Trophoblast cell (in vitro differentiated cells and primary cell): ENCODE data around the gene TPRG1.

Source experiments
- DNase-seq, 2 donors: peaks; one replicate each; pipeline ENCODE4 v3.0.0-alpha.2; 2016
- H2AFZ ChIP-seq: 2 replicates; pipeline ENCODE4 v1.6.1; 2013; ENCODE audit warnings: low read length, moderate library complexity, mild to moderate bottlenecking; ENCODE audit not compliant: insufficient read depth, poor library complexity
- H2AK5ac ChIP-seq: 2 replicates; pipeline ENCODE4 v1.6.1; 2013; ENCODE audit warnings: mild to moderate bottlenecking, low read length
- H2BK120ac ChIP-seq: 2 replicates; pipeline ENCODE4 v1.6.1; 2013; ENCODE audit warnings: low read length, mild to moderate bottlenecking, moderate library complexity; ENCODE audit not compliant: insufficient read depth, poor library complexity
- H2BK12ac ChIP-seq: 2 replicates; pipeline ENCODE4 v1.6.1; 2013; ENCODE audit warnings: mild to moderate bottlenecking, low read length, moderate library complexity
- H2BK5ac ChIP-seq: 2 replicates; pipeline ENCODE4 v1.6.1; 2013; ENCODE audit warnings: low read length, low read depth, moderate library complexity, mild to moderate bottlenecking; ENCODE audit not compliant: poor library complexity
- H3K14ac ChIP-seq: 2 replicates; pipeline ENCODE4 v1.6.1; 2013; ENCODE audit warnings: mild to moderate bottlenecking, low read length
- H3K18ac ChIP-seq: 2 replicates; pipeline ENCODE4 v1.6.1; 2013; ENCODE audit warnings: mild to moderate bottlenecking, low read length
- H3K23ac ChIP-seq: 2 replicates; pipeline ENCODE4 v1.6.1; 2013; ENCODE audit warnings: low read length
- H3K27ac ChIP-seq: 2 replicates; pipeline ENCODE4 v1.5.1; 2013; ENCODE audit warnings: low read depth, mild to moderate bottlenecking, inconsistent platforms, low read length, moderate library complexity
- H3K27me3 ChIP-seq: 2 replicates; pipeline ENCODE4 v1.6.1; 2013; ENCODE audit warnings: inconsistent platforms, mild to moderate bottlenecking, low read length, moderate library complexity; ENCODE audit not compliant: insufficient read depth
- H3K36me3 ChIP-seq, 2 experiments: 1 replicate in 1 of 2; 2 replicates in 1 of 2; pipeline ENCODE4 v1.6.1; 2013; ENCODE audit warnings: low read length in 2 of 2, mild to moderate bottlenecking in 2 of 2, moderate library complexity in 1 of 2; ENCODE audit not compliant: insufficient read depth in 2 of 2, control insufficient read depth in 1 of 2
- H3K4ac ChIP-seq: 2 replicates; pipeline ENCODE4 v1.6.1; 2013; ENCODE audit warnings: low read depth, mild to moderate bottlenecking, low read length, moderate library complexity
- H3K4me1 ChIP-seq, 2 experiments: 1 replicate in 1 of 2; 2 replicates in 1 of 2; pipeline ENCODE4 v1.6.1; 2013; ENCODE audit warnings: low read length in 2 of 2, mild to moderate bottlenecking in 2 of 2, moderate library complexity in 1 of 2; ENCODE audit not compliant: insufficient read depth in 2 of 2, control insufficient read depth in 1 of 2
- H3K4me2 ChIP-seq: 2 replicates; pipeline ENCODE4 v1.6.1; 2013; ENCODE audit warnings: inconsistent platforms, mild to moderate bottlenecking, low read length, moderate library complexity
- H3K4me3 ChIP-seq: 2 replicates; pipeline ENCODE4 v1.5.1; 2013; ENCODE audit warnings: mild to moderate bottlenecking, low read depth, low read length, inconsistent platforms
- H3K79me1 ChIP-seq: one replicate; pipeline ENCODE4 v1.6.1; 2013; ENCODE audit warnings: low read length
- H3K79me2 ChIP-seq: 2 replicates; pipeline ENCODE4 v1.6.1; 2013; ENCODE audit warnings: low read length, mild to moderate bottlenecking; ENCODE audit not compliant: control insufficient read depth, insufficient read depth, poor library complexity
- H3K9ac ChIP-seq: 2 replicates; pipeline ENCODE4 v1.6.1; 2013; ENCODE audit warnings: mild to moderate bottlenecking, low read length
- H3K9me3 ChIP-seq: 2 replicates; pipeline ENCODE4 v1.6.1; 2013; ENCODE audit warnings: low read depth, mild to moderate bottlenecking, control low read depth, inconsistent platforms, low read length; ENCODE audit not compliant: insufficient read depth
- H4K12ac ChIP-seq: 2 replicates; pipeline ENCODE4 v1.6.1; 2013; ENCODE audit warnings: low read depth, mild to moderate bottlenecking, low read length, moderate library complexity
- H4K8ac ChIP-seq: 2 replicates; pipeline ENCODE4 v1.6.1; 2013; ENCODE audit warnings: low read depth, mild to moderate bottlenecking, low read length, moderate library complexity
- H4K91ac ChIP-seq: one replicate; pipeline ENCODE4 v1.6.1; 2013; ENCODE audit warnings: low read depth, mild to moderate bottlenecking, low read length, moderate library complexity
- WGBS: extraction: QIAGEN DNeasy Blood & Tissue Kit; methylation state at CpG from one replicate; pipeline ENCODE4 v1.1.7; 2013; ENCODE audit warnings: missing lambda C conversion rate; ENCODE audit not compliant: insufficient read length, insufficient coverage; ENCODE audit errors: extremely low coverage; 5-methylcytosine and 5-hydroxymethylcytosine counted together

Gene TPRG1

DNA sequence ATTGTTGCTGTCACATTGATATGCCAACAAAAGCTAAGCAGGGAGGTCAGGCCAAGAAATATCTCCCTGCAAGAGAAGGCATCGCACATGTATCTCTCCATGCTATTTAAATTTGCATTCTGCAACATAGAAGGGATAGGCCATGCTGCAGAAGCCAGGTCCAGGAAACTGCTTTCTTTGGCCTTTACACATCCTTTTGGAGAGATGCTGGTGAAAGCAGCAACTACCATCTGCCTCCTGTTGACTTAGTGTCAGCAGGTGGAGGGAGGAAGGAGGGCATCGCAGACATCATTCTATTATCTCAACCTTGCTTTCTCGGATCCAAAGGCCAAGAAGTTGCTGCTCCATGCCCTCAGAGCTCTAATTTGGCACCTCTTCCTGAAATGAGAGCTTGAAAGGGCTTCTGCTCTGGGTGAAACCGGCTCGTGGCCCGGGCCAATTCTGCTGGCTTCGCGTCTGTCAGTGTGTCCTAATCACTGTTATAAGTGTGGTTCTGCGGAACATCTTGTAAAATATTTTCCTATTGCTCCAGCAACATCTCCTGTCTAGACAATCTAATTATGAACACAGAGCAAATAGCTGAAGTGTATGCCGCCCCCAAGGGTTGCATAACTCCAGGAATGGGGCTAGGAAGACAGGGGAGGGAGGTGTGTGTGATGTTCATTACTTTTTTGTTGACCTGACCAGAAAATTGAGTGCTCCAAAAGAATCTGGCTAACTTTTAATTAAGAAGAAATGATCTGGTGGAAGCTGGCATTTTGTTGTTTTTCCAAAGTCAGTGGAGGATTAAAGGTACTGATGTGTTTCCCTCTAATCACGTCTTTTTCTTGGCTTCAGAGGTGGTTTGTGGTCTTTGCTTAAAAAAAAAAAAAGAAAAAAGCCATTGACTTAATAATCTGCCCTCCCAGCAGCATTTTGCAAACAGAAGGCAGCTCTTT lies 89.1 kb downstream of the TPRG1 start:
- no peak overlapping the region for H3K4me2 ChIP-seq
- H3K9me3 ChIP-seq, result no peaks in the 10 kb centered on the region
- no peak for DNase-seq
- H4K8ac ChIP-seq, result no peak overlapping the region
- WGBS, result no CpG with 5 or more reads among the region's 11 CpGs
- H3K18ac ChIP-seq, result no peak overlapping the region
- no peak overlapping the region for H2BK5ac ChIP-seq
- no peak overlapping the region for H3K9ac ChIP-seq
- H3K23ac ChIP-seq, result no peak overlapping the region
- no peak overlapping the region for H2BK12ac ChIP-seq
- H3K79me2 ChIP-seq, result no peaks in the 10 kb centered on the region
- H3K4me3 ChIP-seq, result no peak overlapping the region
- H3K4ac ChIP-seq, result no peak overlapping the region
- H4K12ac ChIP-seq, result no peak overlapping the region
- no peak overlapping the region for H4K91ac ChIP-seq
- no peak overlapping the region for H2AFZ ChIP-seq
- H2AK5ac ChIP-seq, result no peak overlapping the region
- H3K14ac ChIP-seq, result no peak overlapping the region
- no peak overlapping the region for H3K27ac ChIP-seq
- no peak overlapping the region for H2BK120ac ChIP-seq
- H3K4me1 ChIP-seq, result no peaks in the 10 kb centered on the region
- H3K36me3 ChIP-seq, result no peaks in the 10 kb centered on the region
- no peaks in the 10 kb centered on the region for H3K79me1 ChIP-seq
- no peaks in the 10 kb centered on the region for H3K27me3 ChIP-seq

DNA sequence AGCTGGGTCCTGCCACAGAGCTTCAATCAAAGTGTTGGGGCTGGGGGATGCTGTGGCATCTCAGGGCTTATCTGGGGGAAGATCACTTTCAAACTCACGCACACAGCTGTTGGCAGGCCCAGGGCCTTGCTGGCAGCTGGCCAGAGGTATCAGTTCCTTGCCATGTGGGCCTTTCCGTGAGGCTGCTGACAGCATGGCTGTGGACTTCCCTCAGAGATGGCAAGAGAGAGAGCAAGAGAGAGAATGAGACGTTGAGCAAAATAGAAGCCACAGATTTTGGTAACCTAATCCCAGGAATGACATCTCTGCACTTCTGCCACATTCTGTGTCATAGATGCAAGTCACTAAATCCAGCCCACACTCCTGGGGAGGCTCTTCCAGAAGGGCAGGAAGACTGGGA lies 91.0 kb downstream of the TPRG1 start:
- no peak overlapping the region for H3K23ac ChIP-seq
- H2AK5ac ChIP-seq, result no peak overlapping the region
- H3K27ac ChIP-seq, result no peak overlapping the region
- H2BK5ac ChIP-seq, result no peak overlapping the region
- DNase-seq, result no peak
- H4K91ac ChIP-seq, result no peak overlapping the region
- no peak overlapping the region for H4K8ac ChIP-seq
- H3K9ac ChIP-seq, result no peak overlapping the region
- H3K79me2 ChIP-seq, result no peaks in the 10 kb centered on the region
- H2BK12ac ChIP-seq, result no peak overlapping the region
- no peak overlapping the region for H3K4me2 ChIP-seq
- WGBS, result no CpG with 5 or more reads among the region's 3 CpGs
- H3K18ac ChIP-seq, result no peak overlapping the region
- no peaks in the 10 kb centered on the region for H3K79me1 ChIP-seq
- H3K36me3 ChIP-seq, result no peaks in the 10 kb centered on the region
- H3K27me3 ChIP-seq, result no peaks in the 10 kb centered on the region
- H2BK120ac ChIP-seq, result no peak overlapping the region
- H4K12ac ChIP-seq, result no peak overlapping the region
- H3K4me3 ChIP-seq, result no peak overlapping the region
- H3K14ac ChIP-seq, result no peak overlapping the region
- H2AFZ ChIP-seq, result no peak overlapping the region
- H3K4ac ChIP-seq, result no peak overlapping the region
- no peaks in the 10 kb centered on the region for H3K4me1 ChIP-seq
- no peaks in the 10 kb centered on the region for H3K9me3 ChIP-seq

DNA sequence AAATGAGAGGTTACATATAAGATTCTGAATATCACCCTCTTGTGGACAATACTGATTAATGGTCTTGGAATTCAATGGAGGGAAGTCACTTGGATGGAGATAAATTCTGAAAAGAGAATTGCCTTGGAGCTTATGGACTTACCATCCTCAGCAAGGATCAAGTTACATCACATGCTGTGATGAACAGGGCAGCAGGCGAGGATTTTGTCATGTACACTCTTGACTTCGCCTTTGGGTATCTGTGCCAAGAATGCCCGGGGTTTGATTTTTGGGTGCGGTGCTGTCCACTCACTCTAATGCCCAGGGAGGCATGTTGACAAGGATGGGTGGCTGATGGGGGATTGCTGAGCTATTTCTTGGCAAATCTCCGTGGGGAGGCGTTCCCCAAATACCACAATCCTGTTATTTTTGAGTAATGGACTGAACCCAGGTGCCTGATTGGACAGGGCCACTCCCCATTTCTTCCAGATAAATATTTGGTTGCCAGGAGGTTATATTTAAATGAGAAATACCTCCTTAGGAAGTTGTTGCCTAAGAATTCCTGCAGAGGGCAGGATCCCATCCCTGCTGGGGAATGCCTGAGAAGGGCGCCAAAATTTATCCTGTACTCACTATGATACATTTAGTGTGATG lies 96.3 kb downstream of the TPRG1 start:
- H3K27ac ChIP-seq, result no peak overlapping the region
- H3K4me1 ChIP-seq, result no peaks in the 10 kb centered on the region
- H3K18ac ChIP-seq, result no peak overlapping the region
- no peak overlapping the region for H3K23ac ChIP-seq
- H4K12ac ChIP-seq, result no peak overlapping the region
- no peak overlapping the region for H2BK5ac ChIP-seq
- no peaks in the 10 kb centered on the region for H3K36me3 ChIP-seq
- H4K8ac ChIP-seq, result no peak overlapping the region
- no peak overlapping the region for H3K9ac ChIP-seq
- H3K4me3 ChIP-seq, result no peak overlapping the region
- no CpG with 5 or more reads among the region's 7 CpGs for WGBS
- no peak overlapping the region for H2AFZ ChIP-seq
- no peak overlapping the region for H2AK5ac ChIP-seq
- no peaks in the 10 kb centered on the region for H3K79me2 ChIP-seq
- DNase-seq, result peak; percentile 24 to 71
- no peak overlapping the region for H4K91ac ChIP-seq
- H3K4me2 ChIP-seq, result no peak overlapping the region
- H3K79me1 ChIP-seq, result no peaks in the 10 kb centered on the region
- no peaks in the 10 kb centered on the region for H3K9me3 ChIP-seq
- H3K4ac ChIP-seq, result no peak overlapping the region
- no peak overlapping the region for H2BK12ac ChIP-seq
- H3K27me3 ChIP-seq, result no peaks in the 10 kb centered on the region
- H3K14ac ChIP-seq, result no peak overlapping the region
- no peak overlapping the region for H2BK120ac ChIP-seq

DNA sequence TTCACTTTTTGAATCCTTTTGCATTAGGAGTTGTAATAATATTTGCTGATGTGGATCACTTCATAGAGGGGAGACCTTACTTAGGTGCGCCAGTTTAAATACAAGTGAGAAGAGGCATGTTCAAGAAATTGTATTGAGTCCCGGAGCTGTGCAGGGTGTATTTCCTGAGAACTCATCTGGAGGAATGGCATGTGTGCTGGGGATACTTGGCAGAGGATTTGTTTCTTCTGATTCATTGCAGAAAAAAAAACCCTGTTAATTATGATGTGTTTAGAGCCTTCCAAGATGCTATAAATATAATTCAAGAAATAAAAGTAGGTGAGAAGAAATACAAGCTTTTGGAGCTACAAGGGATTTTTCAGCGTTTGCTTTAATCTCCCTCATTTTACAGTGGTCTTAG lies 97.6 kb downstream of the TPRG1 start:
- WGBS, result no CpG with 5 or more reads among the region's 3 CpGs
- no peaks in the 10 kb centered on the region for H3K4me1 ChIP-seq
- no peak overlapping the region for H2BK120ac ChIP-seq
- H3K18ac ChIP-seq, result no peak overlapping the region
- no peak overlapping the region for H3K4me2 ChIP-seq
- H2AK5ac ChIP-seq, result no peak overlapping the region
- H3K4me3 ChIP-seq, result no peak overlapping the region
- H3K4ac ChIP-seq, result no peak overlapping the region
- H4K8ac ChIP-seq, result no peak overlapping the region
- no peaks in the 10 kb centered on the region for H3K79me1 ChIP-seq
- H2BK5ac ChIP-seq, result no peak overlapping the region
- H3K9me3 ChIP-seq, result no peaks in the 10 kb centered on the region
- H3K27me3 ChIP-seq, result no peaks in the 10 kb centered on the region
- no peak overlapping the region for H3K23ac ChIP-seq
- no peak overlapping the region for H2AFZ ChIP-seq
- H4K12ac ChIP-seq, result no peak overlapping the region
- H3K36me3 ChIP-seq, result no peaks in the 10 kb centered on the region
- no peak for DNase-seq
- no peaks in the 10 kb centered on the region for H3K79me2 ChIP-seq
- H2BK12ac ChIP-seq, result no peak overlapping the region
- no peak overlapping the region for H4K91ac ChIP-seq
- no peak overlapping the region for H3K27ac ChIP-seq
- no peak overlapping the region for H3K14ac ChIP-seq
- no peak overlapping the region for H3K9ac ChIP-seq
